Parathyroid adenoma (tissue), 2 donors: ENCODE measurements around the gene RPP25.
"Not testable (repeated sequence)": the region's sequence is repeated elsewhere in the genome, so short reads cannot be mapped to it uniquely, and the experiment has no call there.

Source experiments
- H2AFZ ChIP-seq: fragments of 300-600 bp; sonication (generic); one replicate; pipeline ENCODE4 v1.7.0; 2017; ENCODE audit warnings: antibody characterized with exemption, mild to moderate bottlenecking
- H3K27ac ChIP-seq: fragments of 300-600 bp; sonication (generic); one replicate; pipeline ENCODE4 v1.7.0; 2017
- H3K27me3 ChIP-seq: fragments of 300-600 bp; sonication (generic); one replicate; pipeline ENCODE4 v1.7.0; 2017; ENCODE audit warnings: low read length; ENCODE audit not compliant: control insufficient read depth, insufficient read depth
- H3K36me3 ChIP-seq: fragments of 300-600 bp; sonication (generic); one replicate; pipeline ENCODE4 v1.7.0; 2017; ENCODE audit warnings: low read length; ENCODE audit not compliant: control insufficient read depth, insufficient read depth
- H3K4me1 ChIP-seq: fragments of 300-600 bp; sonication (generic); one replicate; pipeline ENCODE4 v1.7.0; 2017; ENCODE audit warnings: control low read depth
- H3K4me2 ChIP-seq: fragments of 300-600 bp; sonication (generic); one replicate; pipeline ENCODE4 v1.7.0; 2017; ENCODE audit warnings: low read length
- H3K4me3 ChIP-seq: fragments of 300-600 bp; sonication (generic); one replicate; pipeline ENCODE4 v1.7.0; 2017; ENCODE audit warnings: low read depth, low read length
- H3K79me2 ChIP-seq: fragments of 300-600 bp; sonication (generic); one replicate; pipeline ENCODE4 v1.7.0; 2017; ENCODE audit warnings: control low read depth
- H3K9ac ChIP-seq: fragments of 300-600 bp; sonication (generic); one replicate; pipeline ENCODE4 v1.7.0; 2017; ENCODE audit warnings: mild to moderate bottlenecking
- H3K9me3 ChIP-seq: fragments of 300-600 bp; sonication (generic); one replicate; pipeline ENCODE4 v1.7.0; 2017; ENCODE audit warnings: low read length; ENCODE audit not compliant: control insufficient read depth
- TF ChIP-seq, protein P1 (sequence below): fragments of 300-600 bp; sonication (generic); IDR thresholded peaks from one replicate; pipeline ENCODE4 v1.7.0; 2017; ENCODE audit warnings: antibody characterized with exemption, mild to moderate bottlenecking
- donor health status: primary hyperparathyroidism.

Gene RPP25

DNA sequence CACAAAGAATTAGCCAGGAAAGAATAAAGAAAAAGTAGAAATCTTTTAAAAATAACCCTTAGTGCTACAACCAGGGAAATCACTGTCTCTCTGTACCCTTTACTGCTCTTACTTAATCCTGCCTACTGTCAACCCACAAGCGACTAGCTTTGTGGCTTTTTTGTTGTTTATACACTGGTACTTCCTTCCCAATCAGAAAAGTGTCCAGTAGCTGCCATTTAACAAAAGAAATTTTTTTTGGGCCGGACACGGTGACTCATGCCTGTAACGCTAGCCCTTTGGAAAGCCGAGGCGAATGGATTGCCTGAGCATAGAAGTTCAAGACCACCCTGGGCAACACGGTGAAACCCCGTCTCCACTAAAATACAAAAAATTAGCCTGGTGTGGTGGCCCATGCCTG, 36.1 kb downstream of the RPP25 start:
- no peaks in the 10 kb centered on the region for H3K79me2 ChIP-seq
- H3K36me3 ChIP-seq, result no peaks in the 10 kb centered on the region
- H3K9me3 ChIP-seq, result no peaks in the 10 kb centered on the region
- H3K4me3 ChIP-seq, result no peak overlapping the region
- H3K4me1 ChIP-seq, result no peaks in the 10 kb centered on the region
- no peak overlapping the region for H3K4me2 ChIP-seq
- H3K9ac ChIP-seq, result no peak overlapping the region
- H3K27me3 ChIP-seq, result no peaks in the 10 kb centered on the region
- no peak overlapping the region for H2AFZ ChIP-seq
- TF ChIP-seq, protein P1, sequence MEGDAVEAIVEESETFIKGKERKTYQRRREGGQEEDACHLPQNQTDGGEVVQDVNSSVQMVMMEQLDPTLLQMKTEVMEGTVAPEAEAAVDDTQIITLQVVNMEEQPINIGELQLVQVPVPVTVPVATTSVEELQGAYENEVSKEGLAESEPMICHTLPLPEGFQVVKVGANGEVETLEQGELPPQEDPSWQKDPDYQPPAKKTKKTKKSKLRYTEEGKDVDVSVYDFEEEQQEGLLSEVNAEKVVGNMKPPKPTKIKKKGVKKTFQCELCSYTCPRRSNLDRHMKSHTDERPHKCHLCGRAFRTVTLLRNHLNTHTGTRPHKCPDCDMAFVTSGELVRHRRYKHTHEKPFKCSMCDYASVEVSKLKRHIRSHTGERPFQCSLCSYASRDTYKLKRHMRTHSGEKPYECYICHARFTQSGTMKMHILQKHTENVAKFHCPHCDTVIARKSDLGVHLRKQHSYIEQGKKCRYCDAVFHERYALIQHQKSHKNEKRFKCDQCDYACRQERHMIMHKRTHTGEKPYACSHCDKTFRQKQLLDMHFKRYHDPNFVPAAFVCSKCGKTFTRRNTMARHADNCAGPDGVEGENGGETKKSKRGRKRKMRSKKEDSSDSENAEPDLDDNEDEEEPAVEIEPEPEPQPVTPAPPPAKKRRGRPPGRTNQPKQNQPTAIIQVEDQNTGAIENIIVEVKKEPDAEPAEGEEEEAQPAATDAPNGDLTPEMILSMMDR, result no peak
- no peak overlapping the region for H3K27ac ChIP-seq

DNA sequence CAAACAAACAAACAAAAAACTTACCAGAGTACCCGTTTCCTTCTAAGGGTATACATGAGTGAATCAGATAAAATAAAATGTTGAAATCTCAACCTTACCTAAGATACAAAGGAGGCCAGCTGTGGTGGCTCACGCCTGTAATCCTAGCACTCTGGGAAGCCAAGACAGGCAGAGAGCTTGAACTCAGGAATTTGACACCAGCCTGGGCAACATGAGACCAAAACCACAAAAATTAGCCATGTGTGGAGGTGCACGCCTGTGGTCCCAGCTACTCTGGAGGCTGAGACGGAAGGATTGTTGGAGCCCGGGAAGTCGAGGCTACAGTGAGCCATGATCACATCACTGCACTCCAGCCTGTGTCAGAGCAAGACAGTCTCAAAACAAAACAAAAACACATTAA, 38.9 kb downstream of the RPP25 start:
- Histone ChIP-seq H3K36me3 (no peaks in the 10 kb centered on the region), H3K79me2 (no peaks in the 10 kb centered on the region), H3K27me3 (no peaks in the 10 kb centered on the region)

DNA sequence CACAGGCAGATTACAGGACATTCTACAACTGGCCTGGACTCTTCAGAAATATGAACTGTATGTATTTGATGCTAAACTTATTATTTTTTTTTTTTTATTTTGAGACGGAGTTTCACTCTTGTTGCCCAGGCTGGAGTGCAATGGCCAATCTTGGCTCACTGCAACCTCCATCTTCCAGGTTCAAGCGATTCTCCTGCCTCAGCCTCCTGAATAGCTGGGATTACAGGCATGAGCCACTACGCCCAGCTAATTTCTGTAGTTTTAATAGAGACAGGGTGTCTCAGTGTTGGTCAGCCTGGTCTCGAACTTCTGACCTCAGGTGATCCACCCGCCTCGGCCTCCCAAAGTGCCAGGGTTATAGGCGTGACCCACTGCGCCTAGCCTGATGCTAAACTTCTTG, 42.8 kb downstream of the RPP25 start:
- H3K4me3 ChIP-seq, H3K9me3 ChIP-seq, H3K79me2 ChIP-seq, H2AFZ ChIP-seq, H3K27ac ChIP-seq, H3K4me2 ChIP-seq, H3K9ac ChIP-seq, H3K27me3 ChIP-seq, H3K36me3 ChIP-seq, H3K4me1 ChIP-seq: not testable (repeated sequence)

More for the DNA sequence above, 38.9 kb downstream of the RPP25 start:
- Histone ChIP-seq H2AFZ (no peak overlapping the region), H3K9me3 (no peaks in the 10 kb centered on the region), H3K4me3 (no peak overlapping the region), H3K27ac (no peak overlapping the region), H3K4me1 (no peaks in the 10 kb centered on the region), H3K4me2 (no peak overlapping the region), H3K9ac (no peak overlapping the region)
- TF ChIP-seq, protein P1, result no peak

DNA sequence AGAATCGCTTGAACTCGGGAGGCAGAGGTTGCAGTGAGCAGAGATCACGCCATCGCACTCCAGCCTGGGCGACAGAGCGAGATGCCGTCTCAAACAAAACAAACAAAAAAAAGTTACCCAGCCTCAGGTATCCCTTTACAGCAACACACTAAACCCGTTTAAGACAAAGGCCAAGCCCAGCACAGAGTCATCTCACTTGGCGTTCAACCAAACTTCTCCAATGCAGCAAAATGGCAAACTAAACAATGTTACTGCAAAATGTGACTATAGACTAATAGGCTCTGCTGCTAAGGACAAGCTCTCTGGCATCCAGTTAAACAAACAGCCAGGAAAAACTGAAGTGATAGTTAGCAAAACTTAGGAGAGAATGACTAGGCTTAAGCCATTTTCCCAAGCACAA, 43.5 kb downstream of the RPP25 start:
- H3K79me2 ChIP-seq, result no peaks in the 10 kb centered on the region
- no peaks in the 10 kb centered on the region for H3K9me3 ChIP-seq
- no peak overlapping the region for H3K9ac ChIP-seq
- H3K27ac ChIP-seq, result no peak overlapping the region
- no peak overlapping the region for H3K4me3 ChIP-seq
- H2AFZ ChIP-seq, result no peak overlapping the region
- no peaks in the 10 kb centered on the region for H3K4me1 ChIP-seq
- no peaks in the 10 kb centered on the region for H3K36me3 ChIP-seq
- TF ChIP-seq, protein P1, result no peak
- no peaks in the 10 kb centered on the region for H3K27me3 ChIP-seq
- no peak overlapping the region for H3K4me2 ChIP-seq

DNA sequence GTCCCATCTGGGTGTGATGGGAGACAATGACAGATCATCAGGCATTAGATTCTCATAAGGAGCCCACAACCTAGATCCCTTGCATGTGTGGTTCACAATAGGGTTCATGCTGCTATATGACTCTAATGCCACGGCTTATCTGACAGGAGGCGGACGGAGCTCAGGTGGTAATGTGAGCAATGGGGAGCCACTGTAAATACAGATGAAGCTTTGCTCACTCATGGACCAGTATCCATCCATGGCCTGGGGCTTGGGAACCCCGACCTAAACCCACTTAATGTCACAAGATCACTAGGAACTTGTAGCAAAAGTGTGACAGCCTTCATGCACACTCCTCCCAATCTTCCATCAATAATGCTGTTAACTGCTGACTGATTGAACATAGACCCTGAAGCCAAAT, 47.9 kb downstream of the RPP25 start:
- no peaks in the 10 kb centered on the region for H3K9me3 ChIP-seq
- H3K4me3 ChIP-seq, result no peak overlapping the region
- H3K4me2 ChIP-seq, result no peak overlapping the region
- no peaks in the 10 kb centered on the region for H3K79me2 ChIP-seq
- TF ChIP-seq, protein P1, result no peak
- no peaks in the 10 kb centered on the region for H3K36me3 ChIP-seq
- H3K9ac ChIP-seq, result no peak overlapping the region
- no peak overlapping the region for H2AFZ ChIP-seq
- H3K27ac ChIP-seq, result no peak overlapping the region
- peaks cover 5% of the 10 kb centered on the region for H3K4me1 ChIP-seq
- H3K27me3 ChIP-seq, result no peaks in the 10 kb centered on the region
